Iris pigment epithelial cell (primary cell): ENCODE results near the gene PRR15L.

Experiments used
- DNase-seq: peaks from one replicate; pipeline ENCODE4 v3.0.0-alpha.2; 2011; ENCODE audit warnings: low read depth

Gene PRR15L

DNA sequence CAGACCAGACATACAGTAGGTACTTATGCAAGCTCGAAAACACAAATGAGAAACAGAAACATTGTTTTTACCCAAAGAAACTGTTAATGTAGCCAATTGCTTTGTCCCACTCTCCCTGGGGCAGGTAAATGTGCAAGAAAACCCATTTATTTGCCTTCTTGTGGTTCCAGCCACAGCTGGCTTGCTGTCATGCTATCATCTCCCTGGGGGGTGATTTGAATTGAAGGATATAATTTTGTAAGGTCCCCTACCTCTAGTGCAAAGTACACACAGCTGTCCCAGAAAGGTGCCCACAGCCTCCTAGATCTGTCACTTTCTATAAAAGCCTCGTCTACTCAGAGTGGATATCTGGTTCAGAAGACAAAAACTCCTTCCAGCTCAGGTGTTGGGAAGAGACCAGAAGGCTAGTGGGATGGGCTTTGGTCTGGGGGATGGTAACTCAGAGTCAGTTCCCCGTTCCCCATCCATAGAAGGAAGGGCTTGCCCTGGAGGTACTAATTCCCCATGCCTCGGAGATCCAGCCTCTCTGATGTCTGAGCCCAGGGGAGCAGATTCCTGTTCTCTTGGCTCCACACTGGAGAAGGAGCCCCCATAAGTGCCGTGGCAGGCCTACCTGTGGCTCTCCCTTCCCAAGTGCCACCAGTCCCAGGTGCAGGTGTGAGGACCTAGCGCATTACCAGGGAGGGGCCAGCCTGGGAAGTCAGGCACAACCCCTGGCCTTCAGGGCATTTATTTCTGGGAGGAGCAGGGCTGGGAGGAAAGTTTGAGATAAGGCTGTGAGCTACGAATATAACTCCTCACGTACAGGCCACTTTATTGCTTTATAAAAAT lies 2.4 kb upstream of the PRR15L start:
- DNase-seq: no peak

DNA sequence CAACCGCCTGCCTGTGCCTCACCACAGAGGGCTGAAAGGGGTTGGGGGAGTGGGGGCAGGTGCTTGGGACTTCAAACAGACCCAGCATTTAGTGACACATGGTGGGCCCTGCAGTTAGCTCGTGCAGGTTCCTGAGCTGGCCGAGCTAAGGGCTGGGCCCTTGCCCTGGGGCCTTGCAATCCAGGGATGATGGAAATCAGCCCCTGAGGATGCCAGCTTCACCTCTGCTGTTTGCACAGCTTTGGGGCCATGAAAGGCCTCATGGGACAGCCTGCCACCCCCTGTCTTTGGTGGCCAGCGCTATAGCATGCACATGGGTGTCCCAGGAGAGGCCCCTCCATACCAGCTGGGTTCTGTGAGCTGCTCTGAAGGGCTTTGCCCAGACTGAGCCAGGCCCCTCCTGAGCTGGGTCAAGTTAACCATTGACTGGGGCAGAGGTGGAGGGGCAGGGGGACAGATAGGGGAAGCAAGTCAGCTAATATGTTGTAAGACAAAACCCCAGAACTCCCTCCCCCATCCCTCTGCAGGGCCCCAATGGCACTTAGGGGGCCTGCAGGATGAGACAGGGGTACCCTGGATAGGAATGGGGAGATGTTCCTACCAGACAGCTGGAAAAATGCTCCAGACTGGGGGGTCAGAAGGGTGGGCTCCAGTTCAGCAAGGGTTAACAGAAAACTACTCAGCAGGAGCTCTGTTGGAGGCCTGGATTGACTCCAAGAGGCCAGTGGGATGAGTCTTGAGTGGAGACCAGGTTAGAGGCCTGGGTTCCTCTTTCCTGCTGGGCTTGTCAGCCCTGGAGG lies 692 bp downstream of the PRR15L start:
- DNase-seq: no peak

DNA sequence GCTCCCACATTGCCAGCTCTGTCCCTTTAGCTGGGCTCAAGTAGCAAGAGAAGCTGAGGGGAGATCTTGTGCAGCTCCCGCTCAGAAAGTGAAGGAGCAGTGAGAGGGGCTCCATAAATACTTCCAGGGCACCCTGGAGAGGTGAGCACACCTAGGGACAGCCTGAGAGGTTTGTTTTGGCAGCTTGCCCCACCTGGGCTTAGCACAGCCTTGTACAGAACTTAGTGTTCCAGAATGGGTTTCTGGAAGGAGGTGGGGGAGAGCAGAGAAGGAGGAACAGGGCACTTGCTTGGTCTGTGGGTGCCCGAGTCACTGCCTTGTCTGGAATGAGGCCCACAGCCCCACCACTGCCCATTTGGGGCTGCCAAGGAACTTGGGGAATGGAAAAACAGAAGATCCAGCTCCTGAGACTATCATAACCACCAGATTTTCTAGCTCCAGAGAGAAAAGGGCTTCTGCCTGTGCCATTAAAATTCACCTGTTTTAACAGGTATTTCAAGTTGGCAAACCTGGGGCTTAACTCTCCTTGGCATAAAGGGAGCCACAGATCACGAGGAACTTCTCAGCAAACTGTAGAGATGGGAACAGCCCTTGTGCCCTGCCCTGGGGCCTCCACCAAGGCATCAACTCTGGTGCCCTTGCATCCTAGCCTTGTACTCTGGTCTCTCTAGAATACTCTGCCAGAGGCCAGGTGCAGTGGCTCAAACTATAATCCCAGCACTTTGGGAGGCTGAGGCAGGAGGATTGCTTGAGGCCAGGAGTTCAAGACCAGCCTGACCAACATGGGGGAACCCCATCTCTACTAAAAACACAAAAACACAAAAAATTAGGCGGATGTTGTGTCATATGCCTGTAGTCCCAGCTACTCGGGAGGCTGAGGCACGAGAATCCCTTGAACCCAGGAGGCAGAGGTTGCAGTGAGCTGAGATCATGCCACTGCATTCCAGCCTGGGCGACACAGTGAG lies 1.9 kb downstream of the PRR15L start:
- DNase-seq: no peak

DNA sequence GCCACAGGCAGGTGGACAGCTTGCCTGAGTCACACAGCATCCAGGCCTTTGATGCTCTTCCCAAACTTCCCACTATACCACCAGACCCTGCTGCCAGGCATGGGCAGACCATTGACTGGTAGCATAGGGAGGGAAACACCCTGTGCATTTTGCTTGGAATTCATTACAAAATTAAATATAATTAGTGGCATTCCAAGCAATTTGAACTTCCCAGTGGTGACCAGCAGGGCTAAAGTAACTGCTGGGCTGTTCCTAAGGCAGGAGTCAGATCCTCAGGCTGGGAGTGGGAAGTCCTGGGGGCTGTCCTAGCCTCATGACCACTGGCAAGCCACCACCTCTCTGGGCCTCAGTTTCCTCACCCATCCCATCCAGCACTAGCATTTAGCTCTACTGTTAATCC lies 3.8 kb downstream of the PRR15L start:
- DNase-seq: no peak

DNA sequence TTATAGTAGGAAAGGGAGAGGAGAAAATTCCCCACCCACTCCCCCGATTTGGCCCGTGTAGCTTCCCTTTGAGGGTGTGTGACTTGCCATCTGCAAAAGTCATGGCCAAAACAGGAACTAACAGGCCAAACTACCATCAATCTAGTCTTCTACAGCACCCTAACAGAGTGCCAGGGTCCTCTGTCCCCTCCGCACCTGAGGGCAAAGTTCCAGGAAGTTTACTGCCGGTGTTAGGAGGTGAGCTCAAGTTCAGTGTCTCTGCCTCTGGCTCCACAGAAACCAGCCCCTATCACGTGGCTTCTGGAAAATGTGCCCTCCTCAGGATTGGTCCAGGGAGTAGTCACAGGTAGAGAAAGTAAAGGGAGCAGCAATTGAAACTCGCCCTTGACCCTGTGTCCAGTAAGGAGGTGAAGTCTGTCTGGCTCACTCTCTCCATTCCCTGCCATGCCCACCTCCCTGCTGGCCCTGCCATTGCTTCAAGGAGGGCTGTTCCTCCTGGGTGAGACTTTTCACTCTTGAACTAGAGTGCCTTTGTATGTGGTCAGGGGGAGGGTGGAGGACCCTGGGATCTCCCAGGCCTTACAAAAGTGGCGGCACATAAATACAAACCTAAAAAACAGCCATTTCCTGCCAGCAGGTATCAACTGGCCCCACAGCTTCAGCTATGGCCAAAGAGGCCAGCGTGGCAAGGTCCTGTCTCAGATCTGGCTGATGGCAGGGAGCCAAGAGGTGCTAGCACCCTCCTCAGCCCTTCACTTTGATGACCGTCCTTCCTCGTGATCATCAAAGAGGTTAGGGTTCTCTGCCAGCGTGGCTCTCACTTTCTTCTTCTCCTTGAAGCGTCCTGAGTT lies 5.3 kb downstream of the PRR15L start:
- DNase-seq: no peak

DNA sequence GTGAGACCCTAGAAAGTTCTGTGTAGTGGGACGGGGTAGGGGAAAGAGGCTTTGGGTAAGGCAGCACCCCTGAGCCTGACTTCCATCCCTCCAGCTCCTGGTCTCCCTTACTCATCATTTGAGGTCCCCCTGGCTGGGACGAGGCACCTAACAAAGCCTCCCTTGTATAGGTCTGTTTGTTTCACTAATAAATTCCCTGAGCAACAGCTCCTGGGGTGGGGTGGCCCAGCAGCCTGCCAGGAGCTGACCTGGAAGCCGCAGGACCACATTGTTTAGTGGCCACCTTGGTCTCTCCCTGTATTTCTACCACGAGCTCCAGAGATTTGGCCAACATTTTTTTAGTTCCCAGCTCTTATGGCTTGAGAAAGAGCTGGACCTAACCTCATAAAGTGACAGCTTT lies 7.2 kb downstream of the PRR15L start:
- no peak for DNase-seq

DNA sequence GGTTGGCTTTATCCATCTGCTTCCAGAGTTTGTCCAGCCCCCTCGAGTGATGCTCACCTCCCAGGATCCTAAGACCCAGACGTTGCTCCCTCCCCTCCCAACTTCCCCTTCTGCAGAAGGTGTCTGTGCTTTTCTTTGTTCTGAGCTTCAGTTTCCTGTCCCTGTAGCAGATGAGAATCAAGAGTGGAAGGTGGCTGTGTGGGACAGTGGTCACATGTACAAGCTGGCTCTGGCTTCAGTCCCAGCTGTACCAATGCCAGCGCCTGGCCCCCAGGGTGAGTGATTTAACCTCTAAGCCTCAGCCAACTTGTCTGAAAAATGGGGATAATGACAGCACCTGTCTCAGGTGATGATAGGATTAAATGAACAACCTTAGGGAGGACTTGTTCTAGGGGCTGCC lies 7.7 kb downstream of the PRR15L start:
- DNase-seq: no peak

DNA sequence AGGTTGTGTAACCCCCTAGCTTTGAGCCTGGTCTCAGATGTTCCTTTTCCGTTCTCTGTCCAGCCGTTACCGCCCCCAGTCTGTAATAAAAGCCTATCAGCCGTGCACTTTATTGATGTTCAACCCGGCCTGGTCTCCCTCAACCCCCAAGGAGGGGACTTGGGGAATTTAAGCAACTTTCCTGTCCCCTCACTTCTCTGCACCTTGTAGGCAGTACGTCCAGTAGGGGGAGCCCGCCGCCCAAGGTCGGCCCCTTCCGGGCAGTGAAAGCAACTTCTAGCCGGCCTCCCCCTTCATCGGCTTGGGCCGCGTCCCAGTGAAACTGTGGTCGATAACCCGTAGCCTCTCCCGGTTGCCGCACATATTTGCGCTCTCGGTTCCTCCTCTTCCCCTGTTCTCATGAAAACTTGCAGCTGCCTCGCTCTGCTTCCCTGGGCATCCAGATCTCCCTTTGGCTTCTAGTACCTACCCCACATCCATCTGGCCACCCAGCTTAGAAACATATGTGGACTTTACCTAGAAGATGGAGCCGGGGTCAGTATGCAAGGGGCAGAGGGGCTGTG lies 8.4 kb downstream of the PRR15L start:
- peak; percentile 79 for DNase-seq

DNA sequence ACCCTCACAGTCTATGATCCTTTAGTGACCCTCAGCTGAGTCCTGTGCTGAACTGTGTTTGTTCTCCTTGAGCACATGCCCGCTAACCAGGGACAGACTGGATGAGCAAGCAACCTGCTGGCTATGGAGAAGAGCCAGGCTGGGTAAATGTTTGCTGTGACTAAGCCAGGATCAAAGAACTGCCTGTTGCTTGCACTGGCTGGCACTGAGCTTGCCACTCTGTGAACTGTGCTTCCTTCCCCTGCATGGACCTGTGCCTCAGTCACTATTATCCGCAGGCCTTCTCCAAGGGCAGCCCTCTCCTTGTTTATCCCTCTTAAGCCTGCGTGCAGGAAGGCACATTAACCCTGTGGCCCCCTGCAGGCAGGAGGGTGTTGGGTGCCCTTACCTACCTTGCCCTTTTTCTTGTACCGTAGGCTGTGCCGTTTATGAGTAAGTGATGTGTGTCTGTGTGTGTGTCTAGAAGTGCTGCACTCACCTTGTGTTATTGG lies 8.9 kb downstream of the PRR15L start:
- no peak for DNase-seq

DNA sequence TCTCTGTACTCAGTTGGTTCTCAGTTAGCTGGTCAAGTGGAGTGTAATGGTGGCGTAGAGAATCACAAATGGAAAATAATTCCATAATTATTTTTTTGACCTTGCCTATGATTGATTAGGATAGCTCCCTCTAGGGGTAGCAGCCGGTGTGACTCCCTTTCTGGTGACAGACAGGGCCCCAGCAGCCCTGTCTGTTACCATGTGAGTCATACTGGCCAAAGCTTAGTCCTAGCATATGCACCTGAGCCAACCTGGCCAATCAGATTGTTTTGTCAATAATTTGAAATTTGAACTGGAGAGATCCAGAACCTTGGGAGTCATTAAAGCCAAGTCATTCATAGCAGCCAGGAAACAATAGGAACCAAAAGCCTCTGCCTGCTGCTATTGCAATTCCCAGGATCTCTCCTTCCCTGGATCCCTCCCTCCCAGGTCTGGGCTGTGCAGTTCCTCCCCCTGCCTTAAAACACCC lies 10.7 kb downstream of the PRR15L start:
- peak; percentile 87 for DNase-seq

DNA sequence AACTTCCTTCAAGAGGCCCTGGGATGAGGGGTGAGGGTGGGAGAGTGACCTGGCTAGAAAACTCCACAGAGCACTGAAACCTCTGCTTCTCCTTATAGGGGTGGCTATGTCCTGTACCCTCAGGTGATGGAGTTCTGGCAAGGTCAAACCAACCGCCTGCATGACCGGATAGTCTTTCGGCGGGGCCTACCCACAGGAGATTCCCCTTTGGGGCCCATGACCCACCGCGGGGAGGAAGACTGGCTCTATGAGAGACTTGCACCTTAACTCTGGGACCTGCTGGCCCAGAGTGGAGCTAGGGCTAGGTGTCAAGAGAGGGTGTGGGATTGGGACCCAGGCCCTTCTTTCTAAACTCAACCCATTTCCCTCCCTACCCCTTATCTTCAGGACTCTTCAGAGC lies 11.2 kb downstream of the PRR15L start:
- no peak for DNase-seq

DNA sequence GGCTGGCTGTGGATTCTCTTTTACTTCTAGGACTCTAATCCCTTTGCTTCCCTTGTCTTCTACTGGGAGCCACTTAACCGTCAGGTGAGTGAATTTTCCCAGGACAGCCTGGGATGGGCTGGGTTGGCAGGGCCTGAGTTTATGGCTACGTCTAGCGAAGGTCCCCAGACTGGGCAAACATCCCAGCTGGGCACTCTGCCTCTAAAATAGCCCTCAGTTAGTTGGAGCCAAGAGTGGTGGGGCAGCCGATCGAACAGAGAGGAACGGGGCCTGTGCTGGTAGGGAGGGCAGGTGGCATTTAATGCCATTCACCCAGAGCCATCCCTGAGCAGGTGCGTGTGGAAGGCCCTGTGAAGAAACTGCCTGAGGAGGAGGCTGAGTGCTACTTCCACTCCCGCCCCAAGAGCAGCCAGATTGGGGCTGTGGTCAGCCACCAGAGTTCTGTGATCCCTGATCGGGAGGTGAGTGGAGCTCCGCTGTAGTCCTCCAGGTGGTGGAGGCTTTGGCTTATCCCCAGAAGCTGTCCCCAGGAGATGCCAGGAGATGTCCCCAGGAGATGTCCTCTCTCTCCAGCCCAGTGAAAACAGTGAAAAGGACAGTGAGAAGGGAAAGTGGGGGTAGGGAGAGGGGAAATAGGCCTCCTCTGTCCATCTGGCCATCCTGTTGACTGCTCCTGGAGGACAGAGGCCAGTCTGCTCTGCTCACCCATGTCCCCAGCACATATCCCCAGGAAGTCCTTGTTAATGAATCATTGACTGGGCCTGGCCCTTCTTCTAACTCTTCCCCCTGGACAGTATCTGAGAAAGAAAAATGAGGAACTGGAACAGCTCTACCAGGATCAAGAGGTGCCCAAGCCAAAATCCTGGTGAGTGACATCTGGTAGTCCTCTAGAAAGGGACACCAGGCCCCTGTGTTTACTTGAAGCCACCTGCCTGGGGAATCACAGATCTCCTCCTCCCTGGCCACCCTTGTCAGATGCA lies 11.9 kb downstream of the PRR15L start:
- DNase-seq: no peak

DNA sequence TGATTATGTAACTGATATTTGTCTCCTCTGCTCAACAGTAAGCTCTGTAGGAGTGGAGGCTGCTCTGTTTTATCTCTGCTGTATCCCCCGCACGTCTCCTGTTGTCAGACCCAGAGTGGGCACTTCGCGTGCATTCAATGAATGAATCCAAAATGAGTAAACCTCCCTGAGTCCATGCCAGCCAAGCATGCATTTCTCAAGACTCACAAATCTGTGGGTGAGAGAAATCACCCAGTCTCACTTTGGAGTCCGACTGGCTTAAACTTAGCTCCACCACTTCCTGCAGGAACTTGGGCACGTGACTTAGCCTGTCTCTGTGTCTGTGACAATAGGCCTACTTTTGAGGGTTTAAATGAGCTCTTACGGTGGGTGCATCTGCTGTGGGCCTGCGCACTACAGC lies 12.6 kb downstream of the PRR15L start:
- DNase-seq: no peak

DNA sequence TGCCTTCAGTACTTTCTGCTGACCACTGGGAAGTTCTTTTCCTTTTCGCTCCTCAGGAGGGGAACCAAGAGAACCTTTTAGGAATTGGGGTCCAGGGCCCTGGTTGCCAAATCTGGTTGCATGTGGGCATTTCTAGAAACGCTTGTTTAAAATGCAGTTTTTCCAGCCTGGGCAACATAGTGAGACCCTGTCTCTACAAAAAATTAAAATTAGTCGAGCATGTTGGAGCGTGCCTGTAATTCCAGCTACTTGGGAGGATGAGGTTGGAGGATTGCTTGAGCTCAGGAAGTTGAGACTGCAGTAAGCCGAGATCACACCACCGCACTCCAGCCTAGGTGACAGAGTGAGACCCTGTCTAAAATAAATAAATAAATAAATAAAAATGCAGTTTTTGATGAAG lies 15.1 kb downstream of the PRR15L start:
- no peak for DNase-seq

DNA sequence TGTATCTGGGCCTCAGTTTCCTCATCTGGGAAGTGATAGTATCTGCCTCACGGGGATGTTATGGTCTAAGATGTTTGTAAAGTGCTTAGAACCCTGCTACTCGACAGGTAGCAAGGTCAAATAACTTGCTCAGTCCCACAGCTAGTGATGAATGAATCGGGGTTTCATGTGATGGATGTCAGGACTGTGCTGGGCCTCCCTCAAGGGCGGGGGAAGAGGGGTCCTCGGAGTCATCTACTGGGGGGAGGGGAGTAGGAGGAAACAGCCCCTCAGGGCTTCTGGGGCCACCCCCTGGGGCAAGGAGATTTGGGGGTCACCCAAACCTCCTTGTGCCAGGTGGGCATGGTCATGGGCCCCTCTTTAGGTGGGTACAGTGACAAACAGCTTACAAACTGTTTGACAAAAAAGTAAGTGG lies 15.6 kb downstream of the PRR15L start:
- no peak for DNase-seq

DNA sequence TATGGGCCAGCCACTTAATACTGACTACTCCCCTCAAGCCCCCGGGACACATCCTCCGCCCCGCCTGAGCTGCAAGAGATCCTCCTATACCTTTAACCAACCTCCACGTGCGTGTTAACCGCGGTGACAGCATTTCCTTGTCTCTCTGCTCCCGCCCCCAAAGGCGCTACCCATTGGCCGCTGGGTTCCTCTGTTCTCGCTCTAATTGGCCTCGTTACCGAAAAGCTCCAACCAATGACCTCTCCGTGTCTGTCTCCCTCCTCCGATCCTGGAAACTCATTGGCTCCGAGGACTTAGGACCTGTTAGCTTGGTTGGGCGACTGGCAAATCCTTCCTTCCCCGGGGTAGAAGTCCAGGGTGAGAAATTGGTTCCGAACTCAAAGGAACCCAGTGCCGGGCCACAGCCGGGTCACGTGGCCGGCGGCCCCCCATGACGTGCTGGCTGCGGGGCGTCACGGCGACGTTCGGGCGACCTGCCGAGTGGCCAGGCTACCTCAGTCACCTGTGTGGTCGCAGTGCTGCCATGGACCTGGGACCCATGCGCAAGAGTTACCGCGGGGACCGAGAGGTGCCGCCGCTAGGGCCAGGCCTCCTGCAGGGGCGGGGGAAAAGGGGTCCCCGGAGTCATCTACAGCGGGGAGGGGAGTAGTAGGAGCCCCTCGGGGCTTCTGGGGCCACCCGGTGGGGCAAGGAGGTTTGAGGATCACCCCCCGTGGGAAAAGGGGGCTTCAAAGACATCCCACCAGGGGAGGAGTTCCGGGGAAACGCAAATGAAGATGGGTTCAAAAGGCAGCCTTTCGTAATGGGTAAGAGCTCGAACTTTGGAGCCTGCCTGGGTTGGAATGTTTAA lies 16.2 kb downstream of the PRR15L start, which contains the start of gene PNPO:
Gene PNPO (plus strand): TSS at position 326 of the 850 bp plus-strand sequence. CDS start 105 bp downstream, at position 431.
- peak; percentile 99 for DNase-seq

DNA sequence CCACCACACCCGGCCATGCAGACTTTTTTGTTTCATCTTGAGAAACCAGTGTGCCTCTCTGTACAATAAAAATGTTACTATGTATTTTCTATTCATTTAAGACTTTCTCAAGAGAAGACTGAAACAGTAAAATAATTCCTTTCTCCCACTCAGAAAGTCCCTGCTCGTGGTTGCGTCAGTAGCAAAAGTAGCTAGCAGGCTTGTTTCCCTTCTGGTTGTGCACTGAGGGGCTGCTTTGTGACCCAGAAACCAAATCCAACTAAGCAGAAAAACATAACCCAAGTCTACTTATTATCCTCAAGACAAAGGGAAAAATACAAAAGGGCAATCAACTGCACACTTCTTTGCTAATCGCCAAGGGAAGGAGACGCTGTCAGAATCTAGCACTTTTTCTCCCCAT lies 19.7 kb downstream of the PRR15L start:
- DNase-seq: no peak

DNA sequence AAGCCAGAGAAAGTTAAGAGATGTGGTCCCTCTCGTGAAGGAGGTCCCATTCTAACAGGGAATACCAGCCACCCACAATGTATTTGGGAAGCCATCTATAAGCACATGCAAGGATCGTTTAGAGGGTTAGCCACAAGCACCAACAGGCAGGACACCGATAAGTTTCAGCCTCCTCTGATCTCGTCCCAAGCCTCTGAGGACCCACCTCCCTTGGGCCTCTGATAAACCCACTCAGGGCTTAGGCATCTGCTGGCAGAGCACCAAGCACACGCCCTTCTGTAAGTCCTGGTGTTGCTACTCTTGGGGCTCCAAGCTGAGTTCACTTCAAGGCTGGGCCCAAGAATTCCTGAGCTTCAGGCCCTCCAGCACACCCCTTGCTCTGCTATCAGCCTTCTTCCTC lies 21.7 kb downstream of the PRR15L start:
- peak; percentile 87 for DNase-seq
